Medulla oblongata (tissue), 1 donor: ENCODE results near the gene ZIC1.

Experiments
- DNase-seq: peaks from one replicate; pipeline ENCODE4 v3.0.0-alpha.2; 2015; ENCODE audit errors: extremely low spot score

Gene ZIC1

GRCh38 chr3:147409143-147410115 is at the start of gene ZIC1:
Gene ZIC1 (plus strand): TSS chr3:147409365. CDS start chr3:147410113, 748 bp downstream.
- DNase-seq = peak; percentile 86

- DNase-seq = no peak
Observed at GRCh38 chr3:147360051-147360439, 49.1 kb upstream of the ZIC1 start.

GRCh38 chr3:147360646-147361453 is 48.3 kb upstream of the ZIC1 start:
- no peak for DNase-seq

GRCh38 chr3:147361454-147362420 is 47.4 kb upstream of the ZIC1 start:
- no peak for DNase-seq

GRCh38 chr3:147364771-147365170 is 44.4 kb upstream of the ZIC1 start:
- no peak for DNase-seq

- no peak for DNase-seq
Observed at GRCh38 chr3:147365196-147366115, 43.7 kb upstream of the ZIC1 start.

GRCh38 chr3:147367676-147368075 is 41.5 kb upstream of the ZIC1 start:
- DNase-seq = no peak

GRCh38 chr3:147368151-147368550 is 41.0 kb upstream of the ZIC1 start:
- no peak for DNase-seq

GRCh38 chr3:147368561-147369221 is 40.5 kb upstream of the ZIC1 start:
- DNase-seq = no peak

GRCh38 chr3:147369231-147369630 is 39.9 kb upstream of the ZIC1 start:
- no peak for DNase-seq

- no peak for DNase-seq
Observed at GRCh38 chr3:147369661-147370123, 39.5 kb upstream of the ZIC1 start.

- DNase-seq = no peak
Observed at GRCh38 chr3:147370349-147370748, 38.8 kb upstream of the ZIC1 start.

- no peak for DNase-seq
Observed at GRCh38 chr3:147371140-147371539, 38.0 kb upstream of the ZIC1 start.

- no peak for DNase-seq
Observed at GRCh38 chr3:147371771-147372340, 37.3 kb upstream of the ZIC1 start.

- DNase-seq = no peak
Observed at GRCh38 chr3:147372525-147373027, 36.6 kb upstream of the ZIC1 start.

GRCh38 chr3:147373301-147373700 is 35.9 kb upstream of the ZIC1 start:
- no peak for DNase-seq

GRCh38 chr3:147377412-147378367 is 31.5 kb upstream of the ZIC1 start:
- DNase-seq = peak; percentile 46

GRCh38 chr3:147379651-147380050 is 29.5 kb upstream of the ZIC1 start:
- no peak for DNase-seq
